CD4-positive, alpha-beta T cell (primary cell): Measurements from ENCODE around the gene PSMA7. TPM values are rescaled to one million over a fixed set of nuclear protein-coding genes. Genes with fewer than 3 reads are reported as not detected.

Experiments
- ATAC-seq: fragments of 200-7000 bp; cut with Tn5 transposase; one replicate; pipeline ENCODE4 v1.10.0; 2022; ENCODE audit warnings: mild to moderate bottlenecking; ENCODE audit not compliant: poor library complexity
- CTCF ChIA-PET: fragments of 350-600 bp; sonication (Branson Sonifier 250); formaldehyde crosslinking; loops from one replicate; lab custom pipeline; 2021; ENCODE audit warnings: antibody characterized with exemption, inconsistent platforms; lab: Charles Lee
- POLR2A ChIA-PET: fragments of 350-600 bp; sonication (Branson Sonifier 250); formaldehyde crosslinking; loops from one replicate; lab custom pipeline; 2021; ENCODE audit warnings: antibody characterized with exemption, inconsistent platforms; lab: Charles Lee
- DNase-seq, 14 experiments: peaks; one replicate each; pipeline ENCODE4 v3.0.0-alpha.2; 2013 to 2020; ENCODE audit warnings: mixed read lengths in 2 of 14
- H3K27ac ChIP-seq, 2 donors: one replicate each; pipeline versions ENCODE4 v1.5.1 to v1.7.0; 2013; ENCODE audit warnings: low read length in 2 of 2, low read depth in 1 of 2, mild to moderate bottlenecking in 1 of 2
- H3K27me3 ChIP-seq, 2 experiments: 1 replicate in 1 of 2; 2 replicates in 1 of 2; pipeline versions ENCODE4 v1.6.1 to v1.7.0; 2013; ENCODE audit warnings: low read length in 2 of 2, control low read depth in 1 of 2, mild to moderate bottlenecking in 1 of 2, moderate library complexity in 1 of 2; ENCODE audit not compliant: insufficient read depth in 2 of 2, control insufficient read depth in 1 of 2
- H3K36me3 ChIP-seq: one replicate; pipeline ENCODE4 v1.6.1; 2013; ENCODE audit warnings: low read length, control low read depth; ENCODE audit not compliant: insufficient read depth
- H3K4me1 ChIP-seq: one replicate; pipeline ENCODE4 v1.6.1; 2013; ENCODE audit warnings: low read length, control low read depth; ENCODE audit not compliant: insufficient read depth
- H3K4me3 ChIP-seq: one replicate; pipeline ENCODE4 v1.5.1; 2013; ENCODE audit warnings: mild to moderate bottlenecking, low read length, moderate library complexity
- H3K9me3 ChIP-seq, 2 experiments: 1 replicate in 1 of 2; 2 replicates in 1 of 2; pipeline versions ENCODE4 v1.6.1 to v1.7.0; 2013; ENCODE audit warnings: low read length in 2 of 2, mild to moderate bottlenecking in 2 of 2, control low read depth in 1 of 2, moderate library complexity in 1 of 2; ENCODE audit not compliant: control insufficient read depth in 1 of 2, insufficient read depth in 1 of 2
- H3K27ac Mint-ChIP-seq: one replicate; pipeline ENCODE4 v1.8.0; 2020; ENCODE audit warnings: mixed read lengths
- H3K27me3 Mint-ChIP-seq: one replicate; pipeline ENCODE4 v1.8.0; 2021; ENCODE audit warnings: mixed read lengths
- H3K36me3 Mint-ChIP-seq: one replicate; pipeline ENCODE4 v1.8.0; 2021; ENCODE audit warnings: low read depth, mixed read lengths
- H3K4me1 Mint-ChIP-seq: one replicate; pipeline ENCODE4 v1.8.0; 2021; ENCODE audit warnings: low read depth, mixed read lengths
- H3K4me3 Mint-ChIP-seq: one replicate; pipeline ENCODE4 v1.8.0; 2020; ENCODE audit warnings: mild to moderate bottlenecking, mixed read lengths
- H3K9me3 Mint-ChIP-seq: one replicate; pipeline ENCODE4 v1.8.0; 2020; ENCODE audit warnings: mixed read lengths
- intact Hi-C, 2 experiments: fragments of 100-400 bp; cut with DNase I in 1 of 2; cut with micrococcal nuclease in 1 of 2; formaldehyde crosslinking; loops; one replicate each; pipeline versions ENCODE4 v1.15.1 to v1.9.0; 2023 to 2025; cut with DNase I, micrococcal nuclease
- total RNA-seq, 174 experiments: library from RNA in 2 of 174; stranded (reverse) in 2 of 174; gene quantifications; one replicate each; pipeline ENCODE4 v1.2.3 and lab custom pipeline; 2021 to 2026
- TF ChIP-seq, protein P1 (sequence below): fragments of 200-600 bp; IDR thresholded peaks from one replicate; pipeline ENCODE4 v1.8.0; 2022; ENCODE audit warnings: antibody characterized with exemption, mild to moderate bottlenecking

Gene PSMA7
- total RNA-seq, 2 experiments from 2014 or later = 150 to 158 TPM

DNA sequence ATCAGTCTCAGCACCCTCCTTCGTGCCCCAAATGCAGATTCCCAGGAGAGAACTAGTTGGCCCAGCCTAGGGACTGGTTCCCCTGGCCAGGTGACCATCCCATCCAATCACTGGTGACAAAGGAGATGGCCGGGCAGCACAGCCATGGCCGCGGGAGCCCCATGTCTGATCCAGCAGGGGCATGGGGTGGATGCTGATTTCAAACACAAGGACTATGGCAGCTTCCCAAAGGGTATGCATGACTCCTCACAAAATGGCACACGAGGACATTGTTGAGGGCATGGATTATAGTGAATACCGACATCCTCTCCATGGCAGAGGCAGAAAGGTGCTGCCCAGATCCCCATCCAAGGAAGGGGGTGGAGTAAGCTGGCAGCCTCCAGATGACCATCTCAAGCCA lies 30.8 kb downstream of the PSMA7 start:
- H3K4me1 Mint-ChIP-seq = peaks cover 4% of the 10 kb centered on the region
- no peaks in the 10 kb centered on the region for H3K27me3 Mint-ChIP-seq
- intact Hi-C loops = no loop called here
- Histone ChIP-seq H3K9me3 (peaks cover 56 to 94% of the 10 kb centered on the region in 2 experiments), H3K4me1 (peaks cover 9% of the 10 kb centered on the region), H3K4me3 (no peak overlapping the region), H3K36me3 (no peaks in the 10 kb centered on the region), H3K27me3 (no peaks in the 10 kb centered on the region), H3K27ac (no peak overlapping the region)
- H3K4me3 Mint-ChIP-seq = no peak overlapping the region
- H3K9me3 Mint-ChIP-seq = peaks cover 8% of the 10 kb centered on the region
- no peak for ATAC-seq
- TF ChIP-seq, protein P1, sequence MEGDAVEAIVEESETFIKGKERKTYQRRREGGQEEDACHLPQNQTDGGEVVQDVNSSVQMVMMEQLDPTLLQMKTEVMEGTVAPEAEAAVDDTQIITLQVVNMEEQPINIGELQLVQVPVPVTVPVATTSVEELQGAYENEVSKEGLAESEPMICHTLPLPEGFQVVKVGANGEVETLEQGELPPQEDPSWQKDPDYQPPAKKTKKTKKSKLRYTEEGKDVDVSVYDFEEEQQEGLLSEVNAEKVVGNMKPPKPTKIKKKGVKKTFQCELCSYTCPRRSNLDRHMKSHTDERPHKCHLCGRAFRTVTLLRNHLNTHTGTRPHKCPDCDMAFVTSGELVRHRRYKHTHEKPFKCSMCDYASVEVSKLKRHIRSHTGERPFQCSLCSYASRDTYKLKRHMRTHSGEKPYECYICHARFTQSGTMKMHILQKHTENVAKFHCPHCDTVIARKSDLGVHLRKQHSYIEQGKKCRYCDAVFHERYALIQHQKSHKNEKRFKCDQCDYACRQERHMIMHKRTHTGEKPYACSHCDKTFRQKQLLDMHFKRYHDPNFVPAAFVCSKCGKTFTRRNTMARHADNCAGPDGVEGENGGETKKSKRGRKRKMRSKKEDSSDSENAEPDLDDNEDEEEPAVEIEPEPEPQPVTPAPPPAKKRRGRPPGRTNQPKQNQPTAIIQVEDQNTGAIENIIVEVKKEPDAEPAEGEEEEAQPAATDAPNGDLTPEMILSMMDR = no peak
- H3K27ac Mint-ChIP-seq = no peak overlapping the region
- H3K36me3 Mint-ChIP-seq = peaks cover 53% of the 10 kb centered on the region
- POLR2A ChIA-PET = interaction anchor here (1.2 kb wide), 1 partner anchor 10 kb away, joined by 3 read pairs; the partner anchor contains the start of gene LSM14B
- DNase-seq = no peak
- CTCF ChIA-PET = no interaction called here

DNA sequence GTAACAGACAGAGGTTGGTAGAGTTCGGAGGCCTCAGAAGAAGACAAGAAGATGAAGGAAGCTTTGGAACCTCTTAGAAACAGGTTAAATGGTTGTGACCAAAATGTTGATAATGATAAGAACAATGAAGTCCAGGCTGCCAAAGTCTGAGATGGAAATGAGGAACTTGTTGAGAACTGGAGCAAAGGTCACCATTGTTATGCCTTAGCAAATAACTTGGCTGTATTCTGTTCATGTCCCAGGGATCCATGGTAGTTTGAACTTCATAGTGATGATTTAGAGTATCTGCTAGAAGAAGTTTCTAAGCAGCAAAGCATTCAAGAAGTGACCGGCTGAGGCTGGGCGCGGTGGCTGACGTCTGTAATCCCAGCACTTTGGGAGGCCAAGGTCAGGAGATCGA lies 32.0 kb downstream of the PSMA7 start:
- intact Hi-C loops = no loop called here
- H3K27me3 Mint-ChIP-seq = no peaks in the 10 kb centered on the region
- ATAC-seq (no peak), DNase-seq (no peak)
- Histone ChIP-seq H3K27me3 (no peaks in the 10 kb centered on the region), H3K27ac (no peak overlapping the region), H3K36me3 (no peaks in the 10 kb centered on the region), H3K4me1 (no peaks in the 10 kb centered on the region), H3K9me3 (peaks cover 66 to 94% of the 10 kb centered on the region in 2 experiments), H3K4me3 (no peak overlapping the region)
- peaks cover 58% of the 10 kb centered on the region for H3K36me3 Mint-ChIP-seq
- no peak overlapping the region for H3K4me3 Mint-ChIP-seq
- ChIA-PET POLR2A (no interaction called here), CTCF (no interaction called here)
- H3K4me1 Mint-ChIP-seq = no peaks in the 10 kb centered on the region
- H3K27ac Mint-ChIP-seq = no peak overlapping the region
- TF ChIP-seq, protein P1 = no peak
- H3K9me3 Mint-ChIP-seq = peaks cover 11% of the 10 kb centered on the region

DNA sequence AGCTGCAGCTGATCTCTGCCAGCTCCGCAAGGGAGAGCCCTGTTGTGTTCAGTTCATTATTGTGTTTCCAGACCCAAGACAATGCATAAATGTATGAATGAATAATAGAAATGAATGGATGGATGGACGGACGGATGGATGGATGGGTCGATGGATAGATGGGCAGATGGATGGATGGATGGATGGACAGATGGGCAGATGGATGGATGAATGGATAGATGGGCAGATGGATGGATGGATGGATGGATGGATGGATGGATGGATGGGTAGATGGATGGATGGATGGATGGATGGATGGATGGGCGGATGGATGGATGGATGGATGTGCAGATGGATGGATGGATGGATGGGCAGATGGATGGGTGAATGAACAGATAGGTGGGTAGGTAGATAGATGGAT lies 37.6 kb downstream of the PSMA7 start:
- Histone ChIP-seq H3K36me3 (no peaks in the 10 kb centered on the region), H3K27ac (no peak overlapping the region), H3K4me1 (no peaks in the 10 kb centered on the region), H3K27me3 (peaks cover 0 to 9% of the 10 kb centered on the region in 2 experiments), H3K4me3 (no peak overlapping the region), H3K9me3 (peaks cover 85 to 95% of the 10 kb centered on the region in 2 experiments)
- Mint-ChIP-seq H3K4me1 (no peaks in the 10 kb centered on the region), H3K27me3 (no peaks in the 10 kb centered on the region), H3K36me3 (peaks cover 62% of the 10 kb centered on the region), H3K27ac (no peak overlapping the region), H3K9me3 (peaks cover 17% of the 10 kb centered on the region), H3K4me3 (no peak overlapping the region)
- ATAC-seq = no peak
- TF ChIP-seq, protein P1 = no peak
- DNase-seq = no peak
- ChIA-PET POLR2A (no interaction called here), CTCF (no interaction called here)
- intact Hi-C loops = no loop called here
